ENCODE results near the gene TRMT10B.
"Not testable (repeated sequence)": the region's sequence is repeated elsewhere in the genome, so short reads cannot be mapped to it uniquely, and the experiment has no call there.

Gene TRMT10B

DNA sequence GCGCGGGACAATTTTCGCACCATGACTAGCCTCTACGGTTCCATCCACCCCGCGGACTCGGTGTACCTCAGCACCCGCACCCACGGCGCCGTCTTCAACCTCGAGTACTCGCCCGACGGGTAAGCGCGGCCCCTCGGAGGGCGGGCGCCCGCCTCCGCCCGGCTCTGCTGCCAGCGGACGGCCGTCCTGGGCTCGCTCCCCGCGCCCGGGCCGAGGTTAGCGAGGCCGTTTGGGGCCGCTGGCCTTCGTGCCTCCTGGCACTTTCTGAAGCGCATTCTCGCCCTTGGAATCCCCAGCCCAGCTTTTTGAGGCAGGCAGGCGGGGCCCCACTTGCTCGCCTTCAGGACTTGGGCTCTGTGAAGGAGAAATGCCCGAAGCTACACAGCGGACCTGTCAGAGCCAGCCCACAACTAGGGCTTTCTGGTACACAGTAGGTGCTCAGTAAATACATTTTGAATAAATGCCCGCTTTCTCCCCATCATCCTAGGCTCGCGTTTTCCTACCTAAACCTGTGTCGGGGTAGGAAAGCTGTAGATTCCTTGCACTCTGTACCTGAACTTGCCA is 47.8 kb downstream of the TRMT10B start:
- peak; percentile 12 for DNase-seq

DNA sequence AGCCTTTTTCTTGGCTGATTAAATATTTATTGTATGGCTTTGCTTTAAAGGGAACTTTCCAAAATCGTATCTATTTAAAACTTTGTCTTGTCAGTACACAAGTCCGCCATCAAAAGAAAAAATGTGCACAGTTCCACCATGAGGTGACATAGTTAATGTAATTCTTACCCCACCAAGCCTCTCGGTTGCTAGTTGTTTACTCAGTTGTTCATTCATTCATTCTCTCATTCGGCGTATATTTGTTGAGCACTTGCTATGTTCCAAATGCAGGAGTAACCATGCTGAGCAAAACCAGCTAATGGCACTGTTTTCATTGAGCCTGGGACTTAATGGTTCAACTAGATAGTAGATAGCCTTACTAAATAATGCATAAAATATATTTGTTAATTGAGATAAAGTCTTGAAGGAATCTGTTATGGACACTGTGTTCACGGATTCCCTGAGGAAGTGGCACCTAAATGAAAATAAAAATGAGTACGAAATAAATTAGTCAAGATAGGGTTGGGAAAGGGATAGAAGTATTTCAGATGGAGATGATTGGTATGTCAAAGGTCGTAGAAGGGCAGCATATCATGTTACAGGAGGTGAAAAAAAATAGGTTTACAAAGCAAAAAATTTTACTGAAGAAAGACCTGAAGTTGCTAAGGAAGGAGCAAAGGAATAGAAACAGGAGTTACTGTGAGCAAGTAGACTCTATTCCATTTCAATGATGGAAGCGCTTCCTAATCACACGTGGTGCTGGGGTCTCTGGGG is 48.5 kb downstream of the TRMT10B start:
- no peak for DNase-seq

GRCh38 chr9:37806271-37806670 is 52.7 kb downstream of the TRMT10B start:
- no peak for DNase-seq

DNA sequence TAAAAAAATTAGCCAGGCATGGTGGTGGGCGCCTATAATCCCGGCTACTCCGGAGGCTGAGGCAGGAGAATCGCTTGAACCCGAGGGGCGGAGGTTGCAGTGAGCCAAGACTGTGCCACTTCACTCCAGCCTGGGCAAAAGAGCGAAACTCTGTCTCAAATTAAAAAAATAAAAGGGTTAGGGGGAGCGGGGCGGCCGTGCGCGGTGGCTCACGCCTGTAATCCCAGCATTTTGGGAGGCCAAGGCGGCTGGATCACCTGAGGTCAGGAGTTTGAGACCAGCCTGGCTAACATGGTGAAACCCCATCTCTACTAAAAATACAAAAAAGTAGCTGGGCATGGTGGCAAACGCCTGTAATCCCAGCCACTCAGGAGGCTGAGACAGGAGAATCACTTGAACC is 56.1 kb downstream of the TRMT10B start:
- not testable (repeated sequence) for DNase-seq

- no peak for DNase-seq
Observed at GRCh38 chr9:37811906-37812476, 58.4 kb downstream of the TRMT10B start.

DNA sequence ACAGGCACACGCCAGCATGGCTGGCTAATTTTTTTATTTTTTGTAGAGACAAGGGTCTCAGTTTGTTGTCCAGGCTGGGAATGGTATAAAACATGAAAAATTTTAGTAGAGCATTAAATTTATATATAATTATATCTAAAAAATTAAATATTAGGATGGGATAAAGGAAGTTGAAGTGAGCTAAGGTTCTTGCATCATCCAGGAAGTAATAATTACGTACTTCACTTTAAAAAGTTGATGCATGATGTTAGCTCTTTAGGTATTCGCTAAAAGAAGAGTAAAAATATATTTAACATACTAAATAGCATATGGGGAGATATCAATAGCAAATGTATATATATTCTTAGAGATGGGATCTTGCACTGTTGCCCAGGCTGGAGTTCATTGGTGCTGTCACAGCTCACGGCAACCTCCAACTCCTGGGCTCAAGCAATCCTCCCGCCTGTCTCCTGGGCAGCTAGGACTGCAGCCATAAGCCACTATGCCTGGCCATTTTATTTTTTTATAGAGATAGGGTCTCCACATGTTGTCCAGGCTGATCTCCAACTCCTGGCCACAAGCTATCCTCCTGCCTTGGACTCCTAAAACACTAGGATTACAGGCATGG is 59.3 kb downstream of the TRMT10B start:
- no peak for DNase-seq

- no peak for DNase-seq
Observed at GRCh38 chr9:37818849-37819248, 65.2 kb downstream of the TRMT10B start.

- no peak for DNase-seq
Observed at GRCh38 chr9:37820142-37820541, 66.5 kb downstream of the TRMT10B start.

DNA sequence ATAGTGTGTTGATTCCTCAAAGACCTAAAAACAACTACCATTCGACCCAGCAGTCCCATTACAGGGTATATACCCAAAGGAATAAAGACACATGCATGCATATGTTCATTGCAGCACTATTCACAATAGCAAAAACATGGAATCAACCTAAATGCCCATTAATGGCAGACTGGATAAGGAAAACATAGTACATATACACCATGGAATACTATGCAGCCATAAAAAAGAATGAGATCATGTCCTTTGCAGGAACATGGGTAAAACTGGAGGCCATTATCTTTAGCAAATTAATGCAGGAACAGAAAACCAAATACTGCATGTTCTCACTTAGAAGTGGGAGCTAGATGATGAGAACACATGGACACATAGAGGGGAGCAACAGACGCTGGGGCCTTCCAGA is 71.6 kb downstream of the TRMT10B start:
- DNase-seq = not testable (repeated sequence)

GRCh38 chr9:37827483-37828165 is 74.0 kb downstream of the TRMT10B start:
- no peak for DNase-seq

Data from fibroblast of skin of scalp (primary cell).